Ishikawa (cell line): ENCODE results near the gene TBC1D1.

Experiments used
- CEBPB ChIP-seq: IDR thresholded peaks from 2 replicates; pipeline ENCODE4 v1.6.1; 2012
- CREB1 ChIP-seq: IDR thresholded peaks from 2 replicates; pipeline ENCODE4 v1.6.1; 2012; ENCODE audit warnings: low read depth
- EGR1 ChIP-seq: IDR thresholded peaks from 2 replicates; pipeline ENCODE4 v1.6.1; 2012
- EP300 ChIP-seq: IDR thresholded peaks from 2 replicates; pipeline ENCODE4 v1.6.1; 2012; ENCODE audit warnings: borderline replicate concordance
- FOXM1 ChIP-seq: IDR thresholded peaks from 2 replicates; pipeline ENCODE4 v1.6.1; 2012; ENCODE audit warnings: low read depth, borderline replicate concordance
- NFIC ChIP-seq: IDR thresholded peaks from 2 replicates; pipeline ENCODE4 v1.6.1; 2012
- RAD21 ChIP-seq: IDR thresholded peaks from 2 replicates; pipeline ENCODE4 v1.6.1; 2012; ENCODE audit warnings: low read depth
- TAF1 ChIP-seq: IDR thresholded peaks from 2 replicates; pipeline ENCODE4 v1.6.1; 2012; ENCODE audit warnings: low read depth, mild to moderate bottlenecking
- TCF12 ChIP-seq: IDR thresholded peaks from 2 replicates; pipeline ENCODE4 v1.6.1; 2012; ENCODE audit warnings: low read depth
- TEAD4 ChIP-seq: IDR thresholded peaks from 2 replicates; pipeline ENCODE4 v1.6.1; 2012
- YY1 ChIP-seq: IDR thresholded peaks from 2 replicates; pipeline ENCODE4 v1.6.1; 2012; ENCODE audit warnings: low read depth
- ZBTB7A ChIP-seq: IDR thresholded peaks from 2 replicates; pipeline ENCODE4 v1.6.1; 2012; ENCODE audit warnings: low read depth
- TF ChIP-seq, protein P1 (sequence below): IDR thresholded peaks from 2 replicates; pipeline ENCODE4 v1.6.1; 2012
- TF ChIP-seq, protein P2 (sequence below): IDR thresholded peaks from 2 replicates; pipeline ENCODE4 v1.6.1; 2012
- TF ChIP-seq, protein P3 (sequence below): IDR thresholded peaks from 2 replicates; pipeline ENCODE4 v1.6.1; 2012; ENCODE audit warnings: low read depth, mild to moderate bottlenecking

Gene TBC1D1

DNA sequence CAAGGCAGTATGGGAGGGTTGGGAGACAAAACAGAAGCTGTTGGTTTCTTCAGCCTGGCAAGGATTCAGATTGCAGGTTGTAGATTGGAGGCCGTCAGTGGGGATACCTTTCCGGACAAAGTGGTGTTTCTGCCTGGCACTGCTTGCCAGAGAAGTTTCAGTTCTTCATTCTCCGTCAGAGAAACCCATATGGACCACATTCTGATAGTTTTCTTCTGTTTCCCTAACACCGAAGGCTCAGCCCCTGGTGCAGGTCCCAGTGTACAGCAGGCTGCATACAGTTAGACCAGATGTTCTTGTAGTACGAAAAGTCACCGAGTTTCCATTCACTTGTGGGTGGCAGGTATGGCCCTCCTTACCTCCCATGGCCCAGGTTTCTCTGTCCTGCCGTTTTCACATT lies 176.6 kb downstream of the TBC1D1 start:
- TF ChIP-seq, protein P1, sequence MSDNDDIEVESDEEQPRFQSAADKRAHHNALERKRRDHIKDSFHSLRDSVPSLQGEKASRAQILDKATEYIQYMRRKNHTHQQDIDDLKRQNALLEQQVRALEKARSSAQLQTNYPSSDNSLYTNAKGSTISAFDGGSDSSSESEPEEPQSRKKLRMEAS: no peak
- TF ChIP-seq CREB1 (no peak), YY1 (no peak), ZBTB7A (no peak), NFIC (no peak), EGR1 (no peak)
- TF ChIP-seq, protein P2, sequence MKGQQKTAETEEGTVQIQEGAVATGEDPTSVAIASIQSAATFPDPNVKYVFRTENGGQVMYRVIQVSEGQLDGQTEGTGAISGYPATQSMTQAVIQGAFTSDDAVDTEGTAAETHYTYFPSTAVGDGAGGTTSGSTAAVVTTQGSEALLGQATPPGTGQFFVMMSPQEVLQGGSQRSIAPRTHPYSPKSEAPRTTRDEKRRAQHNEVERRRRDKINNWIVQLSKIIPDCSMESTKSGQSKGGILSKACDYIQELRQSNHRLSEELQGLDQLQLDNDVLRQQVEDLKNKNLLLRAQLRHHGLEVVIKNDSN: no peak

DNA sequence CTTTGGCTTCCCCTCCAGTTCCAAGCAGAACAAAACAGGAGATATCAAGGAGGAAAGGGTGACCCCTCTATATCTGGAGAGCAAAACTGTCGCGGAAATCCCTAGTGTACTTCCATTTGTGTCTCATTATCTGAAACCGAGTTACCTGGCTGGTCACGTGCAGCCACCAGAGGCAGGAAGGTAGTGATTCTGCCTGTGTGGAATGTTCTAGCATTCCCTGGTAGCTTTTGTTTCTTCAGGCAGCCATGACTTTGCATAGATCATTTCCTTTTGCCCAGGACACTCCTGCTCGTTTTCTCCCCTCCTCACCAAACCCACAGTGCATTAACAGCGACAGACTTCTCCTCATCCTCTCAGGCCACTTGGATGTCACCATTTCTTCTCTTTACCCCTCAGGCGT lies 177.2 kb downstream of the TBC1D1 start:
- no peak for TF ChIP-seq CEBPB
- TF ChIP-seq, protein P2: no peak

DNA sequence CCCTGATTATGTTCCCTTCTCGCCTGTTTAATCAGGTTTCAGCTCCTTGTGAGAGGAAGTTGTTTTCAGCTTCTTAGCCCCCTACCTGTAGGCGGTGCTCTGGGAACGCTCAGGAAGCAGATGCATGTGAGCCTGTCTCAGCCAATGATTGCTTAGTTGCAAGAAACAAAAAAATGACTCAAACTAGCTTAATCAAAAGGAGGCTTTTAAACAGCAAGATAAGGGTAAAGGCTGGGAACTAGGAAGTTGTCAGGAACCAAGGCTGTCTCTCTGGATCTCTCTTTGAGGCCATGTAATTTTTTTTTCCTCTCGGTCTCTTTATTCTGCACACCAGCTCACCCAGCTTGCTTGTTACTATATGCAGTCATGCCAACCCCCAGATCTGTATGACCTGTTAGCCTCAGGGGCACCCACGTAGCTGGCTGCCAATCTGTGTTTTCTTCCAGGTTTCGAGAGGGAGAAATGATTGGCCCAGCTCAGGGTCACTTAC lies 178.4 kb downstream of the TBC1D1 start:
- TF ChIP-seq RAD21: peak; percentile 46
- no peak for TF ChIP-seq TCF12

DNA sequence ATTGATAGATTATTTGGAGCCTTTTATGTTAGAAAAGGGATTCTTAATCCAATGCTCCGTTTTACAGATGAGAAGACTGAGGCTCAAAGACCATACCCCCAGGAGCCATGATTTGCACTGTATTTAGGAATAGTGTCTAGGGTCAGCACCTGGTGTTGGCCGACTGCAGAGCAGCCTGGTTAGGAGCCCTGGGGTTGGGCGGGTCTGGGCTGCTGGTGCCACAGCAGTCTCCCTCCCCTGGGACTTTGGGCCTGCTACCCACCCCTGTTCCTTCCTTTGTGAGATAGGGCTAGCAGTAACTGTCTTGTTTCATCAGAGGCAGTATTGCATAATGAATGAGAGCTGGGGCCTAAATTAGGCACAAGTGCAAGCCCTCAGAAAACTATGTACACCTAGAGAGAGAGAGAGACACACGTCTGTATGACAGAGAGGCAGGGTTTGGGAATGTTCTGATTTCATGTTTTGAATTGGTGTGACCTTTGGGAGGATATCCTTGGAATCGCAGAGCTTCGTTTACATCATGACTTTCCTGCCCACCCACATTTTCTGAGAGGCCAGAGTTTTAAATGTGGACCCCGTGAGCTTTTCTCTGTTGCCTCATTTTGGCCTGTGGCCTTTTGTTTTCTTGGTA lies 181.0 kb downstream of the TBC1D1 start:
- no peak for TF ChIP-seq YY1
- TF ChIP-seq EP300: no peak
- no peak for TF ChIP-seq TEAD4
- TF ChIP-seq TAF1: no peak
- TF ChIP-seq FOXM1: no peak
- no peak for TF ChIP-seq TCF12
- TF ChIP-seq EGR1: no peak
- TF ChIP-seq, protein P3, sequence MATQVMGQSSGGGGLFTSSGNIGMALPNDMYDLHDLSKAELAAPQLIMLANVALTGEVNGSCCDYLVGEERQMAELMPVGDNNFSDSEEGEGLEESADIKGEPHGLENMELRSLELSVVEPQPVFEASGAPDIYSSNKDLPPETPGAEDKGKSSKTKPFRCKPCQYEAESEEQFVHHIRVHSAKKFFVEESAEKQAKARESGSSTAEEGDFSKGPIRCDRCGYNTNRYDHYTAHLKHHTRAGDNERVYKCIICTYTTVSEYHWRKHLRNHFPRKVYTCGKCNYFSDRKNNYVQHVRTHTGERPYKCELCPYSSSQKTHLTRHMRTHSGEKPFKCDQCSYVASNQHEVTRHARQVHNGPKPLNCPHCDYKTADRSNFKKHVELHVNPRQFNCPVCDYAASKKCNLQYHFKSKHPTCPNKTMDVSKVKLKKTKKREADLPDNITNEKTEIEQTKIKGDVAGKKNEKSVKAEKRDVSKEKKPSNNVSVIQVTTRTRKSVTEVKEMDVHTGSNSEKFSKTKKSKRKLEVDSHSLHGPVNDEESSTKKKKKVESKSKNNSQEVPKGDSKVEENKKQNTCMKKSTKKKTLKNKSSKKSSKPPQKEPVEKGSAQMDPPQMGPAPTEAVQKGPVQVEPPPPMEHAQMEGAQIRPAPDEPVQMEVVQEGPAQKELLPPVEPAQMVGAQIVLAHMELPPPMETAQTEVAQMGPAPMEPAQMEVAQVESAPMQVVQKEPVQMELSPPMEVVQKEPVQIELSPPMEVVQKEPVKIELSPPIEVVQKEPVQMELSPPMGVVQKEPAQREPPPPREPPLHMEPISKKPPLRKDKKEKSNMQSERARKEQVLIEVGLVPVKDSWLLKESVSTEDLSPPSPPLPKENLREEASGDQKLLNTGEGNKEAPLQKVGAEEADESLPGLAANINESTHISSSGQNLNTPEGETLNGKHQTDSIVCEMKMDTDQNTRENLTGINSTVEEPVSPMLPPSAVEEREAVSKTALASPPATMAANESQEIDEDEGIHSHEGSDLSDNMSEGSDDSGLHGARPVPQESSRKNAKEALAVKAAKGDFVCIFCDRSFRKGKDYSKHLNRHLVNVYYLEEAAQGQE: no peak
- TF ChIP-seq CEBPB: no peak
- TF ChIP-seq, protein P2: no peak
- TF ChIP-seq ZBTB7A: no peak
- TF ChIP-seq NFIC: no peak
- TF ChIP-seq CREB1: no peak
- TF ChIP-seq RAD21: no peak
- TF ChIP-seq, protein P1: no peak

DNA sequence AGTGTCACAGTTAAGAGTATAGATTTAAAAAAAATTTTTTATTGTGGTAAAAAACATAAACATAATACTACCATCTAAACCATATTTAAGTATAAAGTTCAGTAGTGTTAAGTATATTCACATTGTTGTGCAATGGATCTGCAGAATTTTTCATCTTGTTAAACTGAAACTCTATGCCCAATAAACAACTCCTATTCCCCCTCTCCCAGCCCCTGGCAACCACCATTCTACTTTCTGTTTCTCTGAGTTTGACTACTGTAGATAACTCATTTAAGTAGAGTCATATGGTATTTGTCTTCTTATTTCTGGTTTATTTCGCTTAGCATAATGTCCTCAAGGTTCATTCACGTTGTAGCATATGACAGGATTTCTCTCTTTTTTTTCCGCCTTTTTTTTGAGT lies 181.7 kb downstream of the TBC1D1 start:
- TF ChIP-seq CEBPB (no peak), FOXM1 (no peak), TEAD4 (no peak), EP300 (no peak), RAD21 (no peak), CREB1 (no peak), NFIC (no peak), YY1 (no peak), ZBTB7A (no peak), TCF12 (no peak), EGR1 (no peak), TAF1 (no peak)
- TF ChIP-seq, protein P2: no peak
- TF ChIP-seq, protein P1: no peak
- TF ChIP-seq, protein P3: no peak
